ENCODE data around the gene STK36. TPM values are rescaled to one million over a fixed set of nuclear protein-coding genes. Genes with fewer than 3 reads are reported as not detected.

STK36 gene
- total RNA-seq, 1 experiment from 2014 or later: 48.6 TPM

DNA sequence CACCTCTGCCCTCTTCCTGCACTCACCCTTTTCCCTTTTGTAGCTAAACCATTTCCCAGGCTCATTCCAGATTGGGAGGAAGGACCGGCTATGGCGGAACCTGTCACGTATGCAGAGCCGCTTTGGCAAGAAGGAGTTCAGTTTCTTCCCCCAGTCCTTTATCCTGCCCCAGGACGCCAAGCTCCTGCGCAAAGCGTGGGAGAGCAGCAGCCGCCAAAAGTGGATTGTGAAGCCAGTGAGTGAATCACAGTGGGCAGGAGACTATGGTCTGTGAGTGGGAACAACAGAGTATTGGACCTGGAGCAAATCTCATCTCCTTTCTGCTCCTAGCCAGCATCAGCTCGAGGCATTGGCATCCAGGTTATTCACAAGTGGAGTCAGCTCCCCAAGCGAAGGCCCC, 75.1 kb downstream of the STK36 start:
- Histone ChIP-seq H3K4me1 (ENCODE audit: control insufficient read depth, insufficient read depth, low read length) (no peaks in the 10 kb centered on the region), H3K4me3 (ENCODE audit: low read depth in 2 of 2, low read length in 2 of 2) (no peak overlapping the region), H3K36me3 (ENCODE audit: control insufficient read depth, insufficient read depth, low read length) (peaks cover 6% of the 10 kb centered on the region), H3K9me3 (ENCODE audit: control insufficient read depth, insufficient read depth, low read depth, low read length) (no peaks in the 10 kb centered on the region), H3K27me3 (ENCODE audit: control insufficient read depth, insufficient read depth, low read length) (no peaks in the 10 kb centered on the region), H3K27ac (ENCODE audit: low read length) (no peak overlapping the region)
- intact Hi-C loops (cut with micrococcal nuclease; ENCODE audit: unreplicated experiment): no loop called here
- ATAC-seq (no peak), DNase-seq (ENCODE audit: low read depth, low spot score) (no peak)
- CTCF ChIA-PET: no interaction called here
- POLR2A ChIA-PET: no interaction called here
- in situ Hi-C loops (cut with HindIII; ENCODE audit: low pct_unique_long_range_greater_than_20kb, low sequenced_read_pairs): no loop called here
- TSS peak; percentile 10 for BruUV-seq (replicated peaks)
- TF ChIP-seq POLR2AphosphoS5 (IDR thresholded peaks at IDR 0.05; ENCODE audit: low read depth, low read length): no peak
- TF ChIP-seq TCF7L2 (IDR thresholded peaks at IDR 0.05; ENCODE audit: low read depth, low read length): no peak
- TF ChIP-seq CTCF (IDR thresholded peaks at IDR 0.05): no peak
- no peak for TF ChIP-seq REST (IDR thresholded peaks at IDR 0.05; ENCODE audit: insufficient read depth in 1 of 2, low read depth in 2 of 2, low read length in 1 of 2)
- no peak for TF ChIP-seq SIN3A (IDR thresholded peaks at IDR 0.05; ENCODE audit: borderline replicate concordance, insufficient read depth, low read depth, low read length)

DNA sequence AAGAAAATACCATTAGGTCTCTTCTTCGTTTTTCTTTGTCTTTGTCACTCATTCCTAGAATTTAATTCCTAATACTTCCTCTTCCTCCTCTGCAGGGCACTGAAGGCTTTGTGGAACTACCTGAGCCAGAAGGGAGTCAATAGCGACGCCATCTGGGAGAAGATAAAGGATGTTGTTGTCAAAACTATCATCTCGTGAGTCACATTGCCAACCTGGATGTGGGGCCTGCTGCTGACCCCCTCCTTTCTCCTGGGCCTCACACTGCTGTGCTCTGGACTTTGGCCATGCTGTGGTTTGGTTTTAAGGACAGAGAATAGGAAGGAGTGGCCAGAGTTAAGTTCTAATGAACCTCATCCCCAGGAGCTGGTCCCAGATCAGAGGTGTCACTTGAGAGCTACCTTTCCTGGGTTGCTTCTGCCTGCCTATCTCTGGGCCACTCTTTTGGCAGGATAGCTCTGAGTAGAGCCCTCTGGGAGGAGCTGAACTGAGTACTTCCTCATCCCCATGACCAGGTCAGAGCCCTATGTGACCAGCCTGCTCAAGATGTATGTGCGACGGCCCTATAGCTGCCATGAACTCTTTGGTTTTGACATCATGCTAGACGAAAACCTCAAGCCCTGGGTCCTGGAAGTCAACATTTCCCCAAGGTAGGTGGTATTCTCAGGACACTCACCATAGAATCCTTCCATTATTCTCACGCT, 77.0 kb downstream of the STK36 start:
- TF ChIP-seq POLR2AphosphoS5 (IDR thresholded peaks at IDR 0.05; ENCODE audit: low read depth, low read length) (no peak), SIN3A (IDR thresholded peaks at IDR 0.05; ENCODE audit: borderline replicate concordance, insufficient read depth, low read depth, low read length) (no peak), TCF7L2 (IDR thresholded peaks at IDR 0.05; ENCODE audit: low read depth, low read length) (no peak), CTCF (IDR thresholded peaks at IDR 0.05) (no peak), REST (IDR thresholded peaks at IDR 0.05; ENCODE audit: insufficient read depth in 1 of 2, low read depth in 2 of 2, low read length in 1 of 2) (no peak)
- DNase-seq (ENCODE audit: low read depth, low spot score) (no peak), ATAC-seq (no peak)
- H3K4me3 ChIP-seq (ENCODE audit: low read depth in 2 of 2, low read length in 2 of 2): no peak overlapping the region
- TSS peak; percentile 30 for BruUV-seq (replicated peaks)
- CTCF ChIA-PET: no interaction called here
- in situ Hi-C loops (cut with HindIII; ENCODE audit: low pct_unique_long_range_greater_than_20kb, low sequenced_read_pairs): no loop called here
- H3K36me3 ChIP-seq (ENCODE audit: control insufficient read depth, insufficient read depth, low read length): peaks cover 6% of the 10 kb centered on the region
- no peaks in the 10 kb centered on the region for H3K4me1 ChIP-seq (ENCODE audit: control insufficient read depth, insufficient read depth, low read length)
- no peaks in the 10 kb centered on the region for H3K9me3 ChIP-seq (ENCODE audit: control insufficient read depth, insufficient read depth, low read depth, low read length)
- POLR2A ChIA-PET: no interaction called here
- no peaks in the 10 kb centered on the region for H3K27me3 ChIP-seq (ENCODE audit: control insufficient read depth, insufficient read depth, low read length)
- intact Hi-C loops (cut with micrococcal nuclease; ENCODE audit: unreplicated experiment): no loop called here
- H3K27ac ChIP-seq (ENCODE audit: low read length): no peak overlapping the region
